GM12878 (cell line): ENCODE results near the gene ZNF148. TPM values are rescaled to one million over a fixed set of nuclear protein-coding genes. Genes with fewer than 3 reads are reported as not detected.

Experiments used
- ATAC-seq: fragments of 200-7000 bp; cut with Tn5 transposase; 3 replicates; pipeline ENCODE4 v1.9.1; 2020; ENCODE audit warnings: mild to moderate bottlenecking, moderate library complexity
- BruUV-seq: library from RNA; stranded (reverse); fragments of 400-500 nt; replicated peaks from 2 replicates; lab custom pipeline; 2021; lab: Mats Ljungman, UMichigan
- CTCF ChIA-PET: fragments of 300-600 bp; sonication (Branson Sonifier 250); formaldehyde crosslinking; extraction: SDS; loops from one replicate; lab custom pipeline; 2021; ENCODE audit warnings: inconsistent platforms; lab: Yijun Ruan, JAX
- POLR2A ChIA-PET: fragments of 350-600 bp; formaldehyde crosslinking; extraction: SDS; loops from one replicate; lab custom pipeline; 2021; ENCODE audit warnings: inconsistent platforms; lab: Charles Lee
- RAD21 ChIA-PET: fragments of 300-600 bp; sonication (Branson Sonifier 250); formaldehyde crosslinking; loops from one replicate; lab custom pipeline; 2023; ENCODE audit warnings: antibody characterized with exemption; ENCODE audit not compliant: unreplicated experiment; lab: Charles Lee
- SMC1A ChIA-PET: fragments of 300-600 bp; sonication (Branson Sonifier 250); formaldehyde crosslinking; loops from one replicate; lab custom pipeline; 2023; ENCODE audit not compliant: unreplicated experiment, uncharacterized antibody; lab: Charles Lee
- DNase-seq: peaks from one replicate; pipeline ENCODE4 v3.0.0-alpha.2; 2011; ENCODE audit warnings: low read depth, low spot score
- FAIRE-seq: peaks from 3 replicates; lab custom pipeline; 2011; peaks lifted over from hg19 to GRCh38; lab: Jason Lieb, UNC
- H2AFZ ChIP-seq: 2 replicates; pipeline ENCODE4 v1.6.0; 2011; ENCODE audit warnings: low read depth, low read length, control low read depth; ENCODE audit not compliant: control insufficient read depth
- H3K27ac ChIP-seq: 2 replicates; pipeline ENCODE4 v1.5.1; 2011; ENCODE audit warnings: control low read depth; ENCODE audit not compliant: control insufficient read depth, insufficient read depth
- H3K27me3 ChIP-seq, 2 experiments: replicated peaks in 1 of 2; 2 replicates each; pipeline versions ENCODE4 v1.6.0 to v1.6.1; 2011; ENCODE audit warnings: low read length in 1 of 2; ENCODE audit not compliant: control insufficient read depth in 2 of 2, insufficient read depth in 2 of 2
- H3K36me3 ChIP-seq, 2 experiments: 2 replicates each; pipeline ENCODE4 v1.5.1; 2011; ENCODE audit warnings: low read length in 1 of 2; ENCODE audit not compliant: control insufficient read depth in 2 of 2, insufficient read depth in 2 of 2
- H3K4me1 ChIP-seq: 2 replicates; pipeline ENCODE4 v1.6.1; 2011; ENCODE audit warnings: mild to moderate bottlenecking, low read length, moderate library complexity, mixed read lengths; ENCODE audit not compliant: control insufficient read depth, insufficient read depth
- H3K4me2 ChIP-seq: 2 replicates; pipeline ENCODE4 v1.6.0; 2011; ENCODE audit warnings: control low read depth; ENCODE audit not compliant: control insufficient read depth, insufficient read depth
- H3K4me3 ChIP-seq: fragments of 200-600 bp; sonication (generic); 2 replicates; pipeline ENCODE4 v1.5.1; 2016
- H3K79me2 ChIP-seq: 2 replicates; pipeline ENCODE4 v1.6.0; 2011; ENCODE audit warnings: low read length; ENCODE audit not compliant: control insufficient read depth, insufficient read depth
- H3K9ac ChIP-seq: 2 replicates; pipeline ENCODE4 v1.8.0; 2011; ENCODE audit warnings: low read length, control low read depth, mixed read lengths; ENCODE audit not compliant: control insufficient read depth, insufficient read depth
- H3K9me3 ChIP-seq: replicated peaks from 3 replicates; pipeline ENCODE4 v1.5.1; 2011; ENCODE audit warnings: mild to moderate bottlenecking, low read length; ENCODE audit not compliant: control insufficient read depth, insufficient read depth
- H4K20me1 ChIP-seq: 2 replicates; pipeline ENCODE4 v1.6.0; 2011; ENCODE audit not compliant: control insufficient read depth, insufficient read depth
- BACH1 ChIP-seq: fragments of 450-650 bp; IDR thresholded peaks from 2 replicates; pipeline ENCODE4 v1.6.1; 2017; ENCODE audit warnings: mild to moderate bottlenecking, borderline replicate concordance
- CEBPB ChIP-seq, 2 experiments: fragments of 150-350 bp in 1 of 2; IDR thresholded peaks; 2 replicates each; pipeline ENCODE4 v1.6.1; 2012 to 2014; ENCODE audit warnings: low read depth in 2 of 2, low read length in 2 of 2, borderline replicate concordance in 1 of 2, inconsistent platforms in 1 of 2
- NBN ChIP-seq: fragments of 450-650 bp; IDR thresholded peaks from 2 replicates; pipeline ENCODE4 v1.6.1; 2016
- STAT3 ChIP-seq: IDR thresholded peaks from 2 replicates; pipeline ENCODE4 v1.6.1; 2011; ENCODE audit warnings: low read depth, low read length, improper control_type of control experiment
- WGBS: methylation state at CpG from one replicate; pipeline ENCODE4 v1.1.6; 2016; ENCODE audit warnings: low lambda C conversion rate; ENCODE audit not compliant: insufficient replicate concordance, insufficient coverage; ENCODE audit errors: missing lambda C conversion rate; 5-methylcytosine and 5-hydroxymethylcytosine counted together
- in situ Hi-C: fragments of 300-500 bp; cut with MboI; formaldehyde crosslinking; loops from 9 replicates; pipeline ENCODE4 v1.14.3; 2018; ENCODE audit warnings: mixed read lengths
- intact Hi-C: fragments of 100-400 bp; cut with micrococcal nuclease; formaldehyde crosslinking; loops from one replicate; pipeline ENCODE4 v1.14.2; 2022; ENCODE audit not compliant: unreplicated experiment
- polyA plus RNA-seq, 11 experiments: library from polyadenylated mRNA; depleted of rRNA in 4 of 11; unstranded in 6 of 11; stranded (reverse) in 5 of 11; fragments of >200 nt; fragmentation: Nextera tagmentation in 4 of 11; fragmentation: Illumina TruSeq in 1 of 11; extraction: Ambion mirVana in 4 of 11; extraction: Trizol in 1 of 11; gene quantifications; 1 replicate in 1 of 11; 2 replicates in 10 of 11; pipeline versions ENCODE4 v1.2.1 to v1.2.3, GENCODE V29; 2011 to 2016; ENCODE audit warnings: inconsistent platforms in 2 of 11, missing spikeins in 2 of 11, low read depth in 1 of 11
- total RNA-seq, 4 experiments: library from RNA; depleted of rRNA in 3 of 4; stranded (reverse); fragments of >200 nt in 3 of 4; fragmentation: Illumina TruSeq in 1 of 4; extraction: Trizol in 1 of 4; gene quantifications; 2 replicates each; pipeline versions ENCODE4 v1.2.1 to v1.2.3, GENCODE V29; 2013 to 2021
- TF ChIP-seq, protein P1 (sequence below): fragments of 450-650 bp; IDR thresholded peaks from 2 replicates; pipeline ENCODE4 v1.6.1; 2014; ENCODE audit warnings: mild to moderate bottlenecking

The ZNF148 gene
- total and polyA plus RNA-seq, 10 of the 15 experiments (the other 5 are each of a cell fraction or from before 2014, with no cell fraction given), result 8.6 to 40.4 (median 26.7) TPM

DNA sequence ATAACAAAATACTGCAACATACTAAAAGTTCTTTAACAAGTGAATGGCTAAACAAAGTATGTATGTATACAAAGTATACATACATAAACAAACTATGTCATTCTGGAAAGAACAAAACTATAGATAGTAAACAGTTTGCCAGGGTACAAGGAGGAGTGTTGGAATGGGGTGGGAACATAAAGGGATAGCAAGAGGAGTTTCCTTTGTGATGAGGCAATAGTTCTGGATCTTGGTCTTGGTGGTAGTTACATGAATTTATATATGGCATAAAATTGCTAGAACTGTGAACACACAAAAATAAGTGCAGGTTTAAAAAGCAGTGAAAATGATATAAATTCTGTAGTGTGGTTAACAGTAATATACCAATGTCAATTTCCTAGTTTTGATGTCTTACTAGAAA, 22.0 kb downstream of the ZNF148 start:
- FAIRE-seq (no peak), DNase-seq (no peak), ATAC-seq (no peak)
- ChIA-PET SMC1A (no interaction called here), POLR2A (interaction anchor here (0.7 kb wide), 1 partner anchor 80 kb away, joined by 3 read pairs; no protein-coding TSS in a partner anchor), CTCF (interaction anchor here (0.7 kb wide), 1 partner anchor 592 kb away, joined by 4 read pairs; no protein-coding TSS in a partner anchor), RAD21 (no interaction called here)
- H3K27ac ChIP-seq, result no peak overlapping the region
- intact Hi-C loops (no loop called here), in situ Hi-C loops (no loop called here)
- peaks cover 7% of the 10 kb centered on the region for H3K9me3 ChIP-seq
- no peak overlapping the region for H3K4me3 ChIP-seq
- H3K79me2 ChIP-seq, result peaks cover 98% of the 10 kb centered on the region
- no peak overlapping the region for H2AFZ ChIP-seq
- H3K4me1 ChIP-seq, result peaks cover 30% of the 10 kb centered on the region
- TF ChIP-seq CEBPB (IDR thresholded peaks at IDR 0.05; ENCODE audit: borderline replicate concordance in 1 of 2, low read depth in 2 of 2, low read length in 2 of 2), result peak in 1 of 2 experiments; percentile 25; a peak in 1 of 4 replicates
- TF ChIP-seq STAT3, result no peak
- no peaks in the 10 kb centered on the region; a peak in 1 of 4 replicates for H3K36me3 ChIP-seq
- H3K9ac ChIP-seq, result no peak overlapping the region
- H3K27me3 ChIP-seq, result no peaks in the 10 kb centered on the region
- no peak overlapping the region; the same call in 1 of the 2 replicates for H3K4me2 ChIP-seq
- no TSS peak for BruUV-seq
- no peaks in the 10 kb centered on the region for H4K20me1 ChIP-seq

DNA sequence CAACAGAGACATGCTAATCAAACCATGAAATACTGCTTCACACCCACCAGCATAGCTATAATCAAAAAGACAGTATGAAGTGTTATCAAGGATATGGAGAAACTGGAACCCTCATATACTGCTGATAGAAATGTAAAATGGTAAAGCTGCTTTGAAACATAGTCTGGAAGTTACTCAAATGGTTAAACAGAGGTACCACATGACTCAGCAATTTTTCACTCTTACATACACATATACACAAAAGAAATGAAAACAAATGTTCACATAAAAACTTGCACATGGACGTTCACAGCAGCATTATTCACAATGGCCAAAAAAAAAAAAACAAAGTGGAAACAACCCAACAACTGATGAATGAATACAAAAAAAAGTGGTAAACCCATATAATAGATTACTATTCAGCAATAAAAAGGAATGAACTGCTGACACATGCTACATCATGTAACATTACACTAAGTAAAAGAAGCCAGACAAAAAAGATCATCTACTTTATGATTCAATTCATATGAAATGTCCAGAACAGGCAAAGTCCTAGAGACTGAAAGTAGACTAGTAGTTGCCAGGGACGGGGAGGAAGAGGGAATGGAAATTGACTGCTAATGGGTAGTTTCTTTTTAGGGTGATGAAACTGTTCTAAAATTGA, 23.2 kb downstream of the ZNF148 start:
- H3K4me3 ChIP-seq, result peak overlapping the region; percentile 4; the same call in 1 of the 2 replicates
- H3K79me2 ChIP-seq, result peaks cover 97% of the 10 kb centered on the region
- in situ Hi-C loops, result no loop called here
- TF ChIP-seq, protein P1, sequence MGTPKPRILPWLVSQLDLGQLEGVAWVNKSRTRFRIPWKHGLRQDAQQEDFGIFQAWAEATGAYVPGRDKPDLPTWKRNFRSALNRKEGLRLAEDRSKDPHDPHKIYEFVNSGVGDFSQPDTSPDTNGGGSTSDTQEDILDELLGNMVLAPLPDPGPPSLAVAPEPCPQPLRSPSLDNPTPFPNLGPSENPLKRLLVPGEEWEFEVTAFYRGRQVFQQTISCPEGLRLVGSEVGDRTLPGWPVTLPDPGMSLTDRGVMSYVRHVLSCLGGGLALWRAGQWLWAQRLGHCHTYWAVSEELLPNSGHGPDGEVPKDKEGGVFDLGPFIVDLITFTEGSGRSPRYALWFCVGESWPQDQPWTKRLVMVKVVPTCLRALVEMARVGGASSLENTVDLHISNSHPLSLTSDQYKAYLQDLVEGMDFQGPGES, result no peak
- peak; percentile 97 for TF ChIP-seq BACH1
- TF ChIP-seq NBN, result 0 out of 2 replicates have a peak, but pooled peaks have one; percentile 19
- TF ChIP-seq, all 136 proteins: peak for 2
- SMC1A ChIA-PET, result interaction anchor here (0.6 to 1.3 kb wide), 4 partner anchors 14 to 88 kb away, joined by 3 to 6 read pairs (median 4); no protein-coding TSS in a partner anchor
- no peak for DNase-seq
- Histone ChIP-seq H3K4me1 (peaks cover 30% of the 10 kb centered on the region), H3K27me3 (no peaks in the 10 kb centered on the region), H3K36me3 (no peaks in the 10 kb centered on the region; a peak in 1 of 4 replicates), H3K9ac (no peak overlapping the region), H3K27ac (peak overlapping the region; percentile 17; the same call in 1 of the 2 replicates), H2AFZ (no peak overlapping the region), H3K9me3 (peaks cover 7% of the 10 kb centered on the region), H4K20me1 (no peaks in the 10 kb centered on the region), H3K4me2 (peak overlapping the region; percentile 70)
- intact Hi-C loops, result no loop called here
- BruUV-seq, result no TSS peak
- peak; percentile 66 for ATAC-seq
- peak; percentile 27 for FAIRE-seq
- RAD21 ChIA-PET, result interaction anchor here (0.6 to 1.1 kb wide), 2 partner anchors 76 to 84 kb away, joined by 3 to 4 read pairs; no protein-coding TSS in a partner anchor
- CTCF ChIA-PET, result no interaction called here
- POLR2A ChIA-PET, result interaction anchor here (0.7 to 1.2 kb wide), 2 partner anchors 11 to 42 kb away, joined by 3 to 9 read pairs; no protein-coding TSS in a partner anchor
- WGBS, result 2% methylated on average over 2 of the region's 2 CpGs
